HepG2 (cell line): Measurements from ENCODE around the gene PSORS1C1. TPM values are rescaled to one million over a fixed set of nuclear protein-coding genes. Genes with fewer than 3 reads are reported as not detected.
A peak's percentile ranks its signal among the peaks of the same experiment; 100 is the strongest.

Source experiments
- DNMT3B ChIP-seq: conservative IDR thresholded peaks from 2 replicates; pipeline ENCODE4 v1.6.1; 2016; ENCODE audit warnings: missing biosample characterization, control low read depth
- FOXK2 ChIP-seq: fragments of 450-650 bp; IDR thresholded peaks from 2 replicates; pipeline ENCODE4 v1.6.1; 2016
- HCFC1 ChIP-seq: fragments of 150-350 bp; IDR thresholded peaks from 2 replicates; pipeline ENCODE4 v1.6.1; 2014; ENCODE audit warnings: low read depth, low read length
- ISX ChIP-seq: sonication (generic); formaldehyde crosslinking; conservative IDR thresholded peaks from 2 replicates; pipeline ENCODE4 v1.5.0; 2020; ENCODE audit warnings: missing genetic modification reagents
- KLF12 ChIP-seq: sonication (generic); formaldehyde crosslinking; IDR thresholded peaks from 2 replicates; pipeline ENCODE4 v1.4.0; 2020; ENCODE audit warnings: missing genetic modification reagents, borderline replicate concordance
- MED1 ChIP-seq: sonication (generic); formaldehyde crosslinking; IDR thresholded peaks from 2 replicates; pipeline ENCODE4 v1.4.0; 2020; ENCODE audit warnings: missing genetic modification reagents
- MTA3 ChIP-seq: sonication (generic); formaldehyde crosslinking; IDR thresholded peaks from 2 replicates; pipeline ENCODE4 v1.4.0; 2020; ENCODE audit warnings: missing genetic modification reagents
- NBN ChIP-seq: fragments of 450-650 bp; conservative IDR thresholded peaks from 2 replicates; pipeline ENCODE4 v1.6.1; 2017
- NCOR1 ChIP-seq: fragments of 200-600 bp; sonication (generic); IDR thresholded peaks from 2 replicates; pipeline ENCODE4 v1.7.0; 2017; ENCODE audit warnings: antibody characterized with exemption, low read length, borderline replicate concordance
- PLRG1 ChIP-seq: fragments of 450-650 bp; conservative IDR thresholded peaks from 2 replicates; pipeline ENCODE4 v1.6.1; 2016
- RARA ChIP-seq: IDR thresholded peaks from 2 replicates; pipeline ENCODE4 v1.6.1; 2016; ENCODE audit warnings: missing genetic modification reagents, missing compliant biosample characterization
- RFX1 ChIP-seq: fragments of 450-650 bp; IDR thresholded peaks from 2 replicates; pipeline ENCODE4 v1.6.1; 2017
- XBP1 ChIP-seq: sonication (generic); formaldehyde crosslinking; IDR thresholded peaks from 2 replicates; pipeline ENCODE4 v1.5.0; 2020; ENCODE audit warnings: missing genetic modification reagents
- ZEB1 ChIP-seq: IDR thresholded peaks from 2 replicates; pipeline ENCODE4 v1.6.1; 2012; ENCODE audit warnings: mild to moderate bottlenecking, low read depth, inconsistent platforms; ENCODE audit not compliant: insufficient replicate concordance
- ZFP41 ChIP-seq: sonication (generic); formaldehyde crosslinking; IDR thresholded peaks from 2 replicates; pipeline ENCODE4 v1.4.0; 2020; ENCODE audit warnings: mild to moderate bottlenecking, missing genetic modification reagents, borderline replicate concordance
- ZFP82 ChIP-seq: sonication (generic); formaldehyde crosslinking; IDR thresholded peaks from 2 replicates; pipeline ENCODE4 v1.5.1; 2020; ENCODE audit warnings: mild to moderate bottlenecking, missing genetic modification reagents, borderline replicate concordance
- ZNF30 ChIP-seq: sonication (generic); formaldehyde crosslinking; IDR thresholded peaks from 2 replicates; pipeline ENCODE4 v1.5.0; 2020; ENCODE audit warnings: mild to moderate bottlenecking, missing genetic modification reagents
- ZNF33B ChIP-seq: sonication (generic); formaldehyde crosslinking; IDR thresholded peaks from 2 replicates; pipeline ENCODE4 v1.5.1; 2020; ENCODE audit warnings: mild to moderate bottlenecking, missing genetic modification reagents
- ZNF547 ChIP-seq: sonication (generic); formaldehyde crosslinking; IDR thresholded peaks from 2 replicates; pipeline ENCODE4 v1.5.1; 2020; ENCODE audit warnings: mild to moderate bottlenecking, missing genetic modification reagents
- ZNF558 ChIP-seq: sonication (generic); formaldehyde crosslinking; IDR thresholded peaks from 2 replicates; pipeline ENCODE4 v1.9.0; 2022; ENCODE audit warnings: mild to moderate bottlenecking, missing genetic modification reagents, borderline replicate concordance
- ZNF569 ChIP-seq: sonication (generic); formaldehyde crosslinking; IDR thresholded peaks from 2 replicates; pipeline ENCODE4 v1.5.0; 2020; ENCODE audit warnings: mild to moderate bottlenecking, missing genetic modification reagents, moderate library complexity, borderline replicate concordance
- ZNF747 ChIP-seq: sonication (generic); formaldehyde crosslinking; IDR thresholded peaks from 2 replicates; pipeline ENCODE4 v1.8.1; 2023; ENCODE audit warnings: missing genetic modification reagents, mild to moderate bottlenecking, borderline replicate concordance
- ZNF792 ChIP-seq: IDR thresholded peaks from 2 replicates; pipeline ENCODE4 v1.6.1; 2016
- polyA plus RNA-seq, 8 experiments: library from polyadenylated mRNA; depleted of rRNA in 3 of 8; stranded (reverse) in 7 of 8; unstranded in 1 of 8; fragments of >200 nt; fragmentation: Illumina TruSeq in 4 of 8; extraction: Trizol in 4 of 8; gene quantifications; 2 replicates each; pipeline versions ENCODE4 v1.2.1 to v1.2.3, GENCODE V29; 2011 to 2016; ENCODE audit warnings: low read depth in 4 of 8, missing spikeins in 1 of 8, mixed read lengths in 1 of 8; ENCODE audit not compliant: insufficient read depth in 1 of 8
- total RNA-seq, 5 experiments: library from RNA; depleted of rRNA; stranded (reverse); fragments of >200 nt; fragmentation: Illumina TruSeq; extraction: Trizol; gene quantifications; 2 replicates each; pipeline ENCODE4 v1.2.3, GENCODE V29; 2016; ENCODE audit warnings: low read depth in 1 of 5
- TF ChIP-seq, protein P1 (sequence below): IDR thresholded peaks from 2 replicates; pipeline ENCODE4 v1.6.1; 2016; ENCODE audit warnings: missing compliant biosample characterization, missing genetic modification reagents, borderline replicate concordance
- TF ChIP-seq, protein P2 (sequence below): sonication (generic); formaldehyde crosslinking; IDR thresholded peaks from 2 replicates; pipeline ENCODE4 v1.4.0; 2020; ENCODE audit warnings: missing genetic modification reagents
- TF ChIP-seq, protein P3 (sequence below): sonication (generic); formaldehyde crosslinking; conservative IDR thresholded peaks from 2 replicates; pipeline ENCODE4 v1.8.0; 2022; ENCODE audit warnings: mild to moderate bottlenecking, moderate library complexity, missing genetic modification reagents
- TF ChIP-seq, protein P4 (sequence below): sonication (generic); formaldehyde crosslinking; IDR thresholded peaks from 2 replicates; pipeline ENCODE4 v1.8.1; 2023; ENCODE audit warnings: mild to moderate bottlenecking, missing genetic modification reagents

Gene PSORS1C1
- total and polyA plus RNA-seq, 2 of the 13 experiments (the other 11 are each of a cell fraction or from before 2014, with no cell fraction given), result 0.01 to 0.02 TPM

DNA sequence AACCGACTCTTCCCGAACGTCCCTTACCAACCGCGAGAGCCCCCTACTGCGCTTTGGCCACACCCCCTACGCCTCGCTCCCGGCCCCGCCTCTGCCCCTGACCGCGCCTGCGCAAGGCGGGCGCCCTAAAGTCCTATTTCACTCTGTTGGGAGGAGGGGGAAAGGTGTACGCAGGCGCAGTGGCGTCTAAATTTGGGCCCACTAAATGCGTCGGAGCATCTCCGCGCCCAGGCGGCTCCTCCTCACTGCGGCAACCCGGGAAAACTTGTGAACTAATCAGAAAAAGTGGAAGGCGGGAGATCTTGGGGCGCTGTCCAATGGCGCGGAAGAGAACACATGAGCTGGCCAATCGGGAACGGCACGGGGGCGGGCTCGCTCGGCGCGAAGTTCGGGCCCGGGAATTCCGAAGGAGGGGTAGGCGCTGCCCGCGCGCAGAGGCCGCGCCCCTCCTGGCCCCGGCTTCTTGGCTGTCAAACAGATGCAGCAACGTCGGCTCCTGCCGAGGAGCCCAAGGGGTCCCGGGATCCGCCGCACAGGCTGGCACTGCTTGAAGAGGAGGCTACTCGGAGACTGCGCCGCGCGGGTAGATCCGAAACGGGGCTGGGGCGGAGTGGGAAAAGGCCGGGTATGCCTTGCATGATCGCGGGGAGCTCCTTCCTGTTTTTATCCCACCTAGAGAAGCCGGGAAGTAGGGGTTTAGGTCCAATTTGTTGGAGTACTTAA is 43.7 kb downstream of the PSORS1C1 start, which contains the start of gene TCF19 (continued):
- TF ChIP-seq, protein P1, sequence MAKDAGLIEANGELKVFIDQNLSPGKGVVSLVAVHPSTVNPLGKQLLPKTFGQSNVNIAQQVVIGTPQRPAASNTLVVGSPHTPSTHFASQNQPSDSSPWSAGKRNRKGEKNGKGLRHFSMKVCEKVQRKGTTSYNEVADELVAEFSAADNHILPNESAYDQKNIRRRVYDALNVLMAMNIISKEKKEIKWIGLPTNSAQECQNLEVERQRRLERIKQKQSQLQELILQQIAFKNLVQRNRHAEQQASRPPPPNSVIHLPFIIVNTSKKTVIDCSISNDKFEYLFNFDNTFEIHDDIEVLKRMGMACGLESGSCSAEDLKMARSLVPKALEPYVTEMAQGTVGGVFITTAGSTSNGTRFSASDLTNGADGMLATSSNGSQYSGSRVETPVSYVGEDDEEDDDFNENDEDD, result peak; percentile 99
- TF ChIP-seq NCOR1, result peak; percentile 76; the same call in 1 of the 2 replicates
- peak; percentile 40; the same call in 1 of the 2 replicates for TF ChIP-seq ZNF747 (CRISPR knock-in tag)
- no peak for TF ChIP-seq MTA3 (CRISPR knock-in tag)
- peak; percentile 44; the same call in 1 of the 2 replicates for TF ChIP-seq MED1 (CRISPR knock-in tag)
- TF ChIP-seq PLRG1, result no peak
- TF ChIP-seq ZNF569 (CRISPR knock-in tag), result no peak
- peak; percentile 85 for TF ChIP-seq ZNF547 (CRISPR knock-in tag)
- no peak for TF ChIP-seq RARA (CRISPR knock-in tag)
- TF ChIP-seq ZNF558 (CRISPR knock-in tag), result no peak; the same call in 1 of the 2 replicates
- TF ChIP-seq ZNF792 (CRISPR knock-in tag), result no peak; the same call in 1 of the 2 replicates
- TF ChIP-seq KLF12 (CRISPR knock-in tag), result no peak
- no peak for TF ChIP-seq ZFP41
- no peak for TF ChIP-seq NBN
- TF ChIP-seq XBP1, result no peak
- TF ChIP-seq DNMT3B, result no peak
- TF ChIP-seq FOXK2, result no peak
- TF ChIP-seq, protein P2, sequence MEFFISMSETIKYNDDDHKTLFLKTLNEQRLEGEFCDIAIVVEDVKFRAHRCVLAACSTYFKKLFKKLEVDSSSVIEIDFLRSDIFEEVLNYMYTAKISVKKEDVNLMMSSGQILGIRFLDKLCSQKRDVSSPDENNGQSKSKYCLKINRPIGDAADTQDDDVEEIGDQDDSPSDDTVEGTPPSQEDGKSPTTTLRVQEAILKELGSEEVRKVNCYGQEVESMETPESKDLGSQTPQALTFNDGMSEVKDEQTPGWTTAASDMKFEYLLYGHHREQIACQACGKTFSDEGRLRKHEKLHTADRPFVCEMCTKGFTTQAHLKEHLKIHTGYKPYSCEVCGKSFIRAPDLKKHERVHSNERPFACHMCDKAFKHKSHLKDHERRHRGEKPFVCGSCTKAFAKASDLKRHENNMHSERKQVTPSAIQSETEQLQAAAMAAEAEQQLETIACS (CRISPR knock-in tag), result no peak
- TF ChIP-seq, protein P3, sequence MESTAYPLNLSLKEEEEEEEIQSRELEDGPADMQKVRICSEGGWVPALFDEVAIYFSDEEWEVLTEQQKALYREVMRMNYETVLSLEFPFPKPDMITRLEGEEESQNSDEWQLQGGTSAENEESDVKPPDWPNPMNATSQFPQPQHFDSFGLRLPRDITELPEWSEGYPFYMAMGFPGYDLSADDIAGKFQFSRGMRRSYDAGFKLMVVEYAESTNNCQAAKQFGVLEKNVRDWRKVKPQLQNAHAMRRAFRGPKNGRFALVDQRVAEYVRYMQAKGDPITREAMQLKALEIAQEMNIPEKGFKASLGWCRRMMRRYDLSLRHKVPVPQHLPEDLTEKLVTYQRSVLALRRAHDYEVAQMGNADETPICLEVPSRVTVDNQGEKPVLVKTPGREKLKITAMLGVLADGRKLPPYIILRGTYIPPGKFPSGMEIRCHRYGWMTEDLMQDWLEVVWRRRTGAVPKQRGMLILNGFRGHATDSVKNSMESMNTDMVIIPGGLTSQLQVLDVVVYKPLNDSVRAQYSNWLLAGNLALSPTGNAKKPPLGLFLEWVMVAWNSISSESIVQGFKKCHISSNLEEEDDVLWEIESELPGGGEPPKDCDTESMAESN (CRISPR knock-in tag), result peak; percentile 89; the same call in 1 of the 2 replicates
- no peak for TF ChIP-seq ZEB1
- TF ChIP-seq, protein P4, sequence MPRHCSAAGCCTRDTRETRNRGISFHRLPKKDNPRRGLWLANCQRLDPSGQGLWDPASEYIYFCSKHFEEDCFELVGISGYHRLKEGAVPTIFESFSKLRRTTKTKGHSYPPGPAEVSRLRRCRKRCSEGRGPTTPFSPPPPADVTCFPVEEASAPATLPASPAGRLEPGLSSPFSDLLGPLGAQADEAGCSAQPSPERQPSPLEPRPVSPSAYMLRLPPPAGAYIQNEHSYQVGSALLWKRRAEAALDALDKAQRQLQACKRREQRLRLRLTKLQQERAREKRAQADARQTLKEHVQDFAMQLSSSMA, result no peak
- no peak for TF ChIP-seq ISX (CRISPR knock-in tag)
- TF ChIP-seq RFX1, result no peak
- TF ChIP-seq HCFC1, result no peak
- TF ChIP-seq ZNF30, result no peak
- TF ChIP-seq ZFP82 (CRISPR knock-in tag), result no peak
- peak; percentile 50; the same call in 1 of the 2 replicates for TF ChIP-seq ZNF33B (CRISPR knock-in tag)
